H1 (cell line): ENCODE results near the gene WDR6.

Experiments used
- ATF2 ChIP-seq: IDR thresholded peaks from 2 replicates; pipeline ENCODE4 v1.6.1; 2012; ENCODE audit warnings: low read length, inconsistent platforms
- CTCF ChIP-seq, 3 experiments: IDR thresholded peaks; 1 replicate in 2 of 3; 2 replicates in 1 of 3; pipeline versions ENCODE4 v1.5.1 to v1.6.1; 2011; ENCODE audit warnings: low read length in 3 of 3, mild to moderate bottlenecking in 3 of 3, inconsistent platforms in 2 of 3, low read depth in 1 of 3, moderate library complexity in 1 of 3; ENCODE audit not compliant: insufficient read depth in 1 of 3; ENCODE audit errors: control extremely low read depth in 1 of 3
- EZH2 ChIP-seq: fragments of 200-600 bp; sonication (generic); IDR thresholded peaks from 2 replicates; pipeline ENCODE4 v1.7.1; 2012; ENCODE audit warnings: low read depth, mild to moderate bottlenecking, moderate library complexity, low read length, inconsistent platforms; ENCODE audit not compliant: severe bottlenecking
- JUND ChIP-seq: IDR thresholded peaks from 2 replicates; pipeline ENCODE4 v1.6.1; 2011; ENCODE audit warnings: mild to moderate bottlenecking, improper control_type of control experiment, low read length
- KDM1A ChIP-seq: fragments of 200-600, 300-600 bp; sonication (generic); IDR thresholded peaks from 2 replicates; pipeline ENCODE4 v1.7.1; 2016; ENCODE audit warnings: mild to moderate bottlenecking, low read length, borderline replicate concordance
- POLR2A ChIP-seq, 2 experiments: IDR thresholded peaks; 1 replicate in 1 of 2; 2 replicates in 1 of 2; pipeline ENCODE4 v1.6.1; 2011; ENCODE audit warnings: low read depth in 2 of 2, low read length in 2 of 2, mild to moderate bottlenecking in 2 of 2; ENCODE audit errors: control extremely low read depth in 1 of 2
- POU5F1 ChIP-seq: IDR thresholded peaks from 2 replicates; pipeline ENCODE4 v1.6.1; 2011; ENCODE audit warnings: low read depth, mild to moderate bottlenecking, low read length, moderate library complexity

- TF ChIP-seq EZH2 (no peak), CTCF (IDR thresholded peaks at IDR 0.05; ENCODE audit: control extremely low read depth in 1 of 3, insufficient read depth in 1 of 3, low read depth in 1 of 3, low read length in 3 of 3) (no peak), JUND (no peak), ATF2 (no peak), POLR2A (IDR thresholded peaks at IDR 0.05; ENCODE audit: control extremely low read depth in 1 of 2, low read depth in 2 of 2, low read length in 2 of 2) (no peak), POU5F1 (no peak), KDM1A (no peak)
These were observed 44.3 kb upstream of the WDR6 start for GRCh38 chr3:48962939-48963338.
